ENCODE data around the gene KSR2. TPM values are rescaled to one million over a fixed set of nuclear protein-coding genes. Genes with fewer than 3 reads are reported as not detected.

Gene KSR2
- total and polyA plus RNA-seq, 10 of the 15 experiments (the other 5 are each of a cell fraction or from before 2014, with no cell fraction given) = under 0.01 to 1.5 (median 0.01) TPM; not detected in 3

GRCh38 chr12:117664169-117664568 is 304.6 kb downstream of the KSR2 start (continued):
- TF ChIP-seq HSF1 (IDR thresholded peaks at IDR 0.05; ENCODE audit: low read depth, low read length) = no peak
- TF ChIP-seq NRF1 (conservative IDR thresholded peaks at IDR 0.05; ENCODE audit: low read depth, low read length) = no peak
- no peak for TF ChIP-seq TAF1 (IDR thresholded peaks at IDR 0.05; ENCODE audit: borderline replicate concordance, low read depth, low read length)
- no peak for TF ChIP-seq TCF3 (IDR thresholded peaks at IDR 0.05; ENCODE audit: borderline replicate concordance, insufficient read depth, low read depth, low read length)
- no peak for TF ChIP-seq ASH2L (IDR thresholded peaks at IDR 0.05; ENCODE audit: borderline replicate concordance, low read depth)
- no peak for TF ChIP-seq ZNF207 (IDR thresholded peaks at IDR 0.05; ENCODE audit: borderline replicate concordance)
- no peak for TF ChIP-seq NFYB (IDR thresholded peaks at IDR 0.05; ENCODE audit: insufficient read depth, low read depth, low read length)

- Histone ChIP-seq H3K36me3 (ENCODE audit: control insufficient read depth in 2 of 2, insufficient read depth in 2 of 2, low read length in 1 of 2) (no peaks in the 10 kb centered on the region), H3K9me3 (replicated peaks; ENCODE audit: control insufficient read depth, insufficient read depth, low read length) (no peaks in the 10 kb centered on the region), H4K20me1 (ENCODE audit: control insufficient read depth, insufficient read depth) (no peaks in the 10 kb centered on the region), H3K9ac (ENCODE audit: control insufficient read depth, insufficient read depth, low read length) (no peak overlapping the region), H3K27me3 (replicated peaks in 1 of 2; ENCODE audit: control insufficient read depth in 2 of 2, insufficient read depth in 2 of 2, low read length in 1 of 2) (no peaks in the 10 kb centered on the region), H3K4me1 (ENCODE audit: control insufficient read depth, insufficient read depth, low read length) (no peaks in the 10 kb centered on the region), H3K79me2 (ENCODE audit: control insufficient read depth, insufficient read depth, low read length) (no peaks in the 10 kb centered on the region), H3K4me2 (ENCODE audit: control insufficient read depth, insufficient read depth) (no peak overlapping the region), H3K27ac (ENCODE audit: control insufficient read depth, insufficient read depth) (no peak overlapping the region), H2AFZ (ENCODE audit: control insufficient read depth, low read depth, low read length) (no peak overlapping the region), H3K4me3 (no peak overlapping the region)
- DNase-seq (ENCODE audit: low read depth, low spot score) (no peak), ATAC-seq (no peak), FAIRE-seq (no peak)
- BruUV-seq (replicated peaks) = no TSS peak
- RAD21 ChIA-PET (ENCODE audit: unreplicated experiment) = no interaction called here
- WGBS (ENCODE audit: insufficient coverage, insufficient replicate concordance, low lambda C conversion rate, missing lambda C conversion rate) = 5% methylated on average over 8 of the region's 8 CpGs
- SMC1A ChIA-PET (ENCODE audit: uncharacterized antibody, unreplicated experiment) = no interaction called here
- POLR2A ChIA-PET = no interaction called here
- in situ Hi-C loops (cut with MboI) = no loop called here
- intact Hi-C loops (cut with micrococcal nuclease; ENCODE audit: unreplicated experiment) = no loop called here
- CTCF ChIA-PET = no interaction called here
- no peak for TF ChIP-seq HDGF (IDR thresholded peaks at IDR 0.05)
- TF ChIP-seq BRCA1 (IDR thresholded peaks at IDR 0.05; ENCODE audit: low read depth, low read length) = no peak
- no peak for TF ChIP-seq TCF12 (IDR thresholded peaks at IDR 0.05; ENCODE audit: low read depth, low read length)
- no peak for TF ChIP-seq ZBTB33 (IDR thresholded peaks at IDR 0.05)
- no peak for TF ChIP-seq CBFB (IDR thresholded peaks at IDR 0.05; ENCODE audit: low read depth)
- TF ChIP-seq ZBED1 (IDR thresholded peaks at IDR 0.05; ENCODE audit: borderline replicate concordance) = no peak
- TF ChIP-seq NFIC (IDR thresholded peaks at IDR 0.05; ENCODE audit: low read depth, low read length) = no peak
- TF ChIP-seq ATF2 (IDR thresholded peaks at IDR 0.05; ENCODE audit: low read length) = no peak
- TF ChIP-seq ELK1 (IDR thresholded peaks at IDR 0.05; ENCODE audit: low read depth, low read length) = no peak
- no peak for TF ChIP-seq EGR1 (IDR thresholded peaks at IDR 0.05; ENCODE audit: borderline replicate concordance in 1 of 2, low read depth in 2 of 2, low read length in 2 of 2)
- TF ChIP-seq RUNX3 (IDR thresholded peaks at IDR 0.05; ENCODE audit: low read length) = no peak
Observed at GRCh38 chr12:117662620-117663395, 306.0 kb downstream of the KSR2 start.

Measured in GM12878 (cell line).